GM21528 (cell line): Measurements from ENCODE around the gene DTNA.

Experiments used
- ATAC-seq: cut with Tn5 transposase; IDR thresholded peaks from one replicate; pipeline ENCODE4 v1.9.1; 2021; ENCODE audit warnings: mild to moderate bottlenecking, moderate library complexity; ENCODE audit not compliant: unreplicated experiment, low FRiP score

Gene DTNA

DNA sequence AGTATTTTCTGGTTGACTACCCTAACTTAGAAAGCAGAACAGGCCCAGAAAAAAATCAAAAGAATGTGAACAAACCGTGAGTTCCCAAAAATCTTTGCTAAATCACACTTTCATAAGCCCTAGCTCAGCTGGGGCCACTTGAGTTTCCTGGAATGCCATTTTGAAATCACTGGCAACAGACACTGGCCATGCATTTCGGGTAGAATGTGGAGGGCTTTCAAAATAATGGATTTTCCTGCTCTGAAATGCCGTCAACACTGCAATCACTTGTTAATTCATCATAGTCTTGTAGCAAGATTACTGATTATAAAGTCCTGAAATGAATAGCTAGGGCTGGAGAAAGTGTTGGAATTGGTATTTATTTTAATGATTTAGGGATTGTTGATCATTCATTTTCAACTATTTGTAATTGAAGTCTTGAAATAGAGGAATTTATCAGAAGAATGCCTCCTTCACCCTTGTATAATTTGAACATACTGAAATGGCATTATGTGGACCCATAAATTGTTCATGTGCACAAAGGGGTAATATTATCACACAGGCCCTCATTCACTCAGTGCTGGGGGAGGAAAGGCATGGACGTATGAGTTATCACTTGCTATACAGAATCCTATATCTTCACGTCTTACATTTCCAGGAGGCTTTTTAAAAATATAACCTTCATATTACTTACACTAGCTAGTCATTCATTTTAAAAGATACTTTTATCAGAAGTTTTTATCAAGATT lies 134.8 kb downstream of the DTNA start:
- ATAC-seq: no peak

DNA sequence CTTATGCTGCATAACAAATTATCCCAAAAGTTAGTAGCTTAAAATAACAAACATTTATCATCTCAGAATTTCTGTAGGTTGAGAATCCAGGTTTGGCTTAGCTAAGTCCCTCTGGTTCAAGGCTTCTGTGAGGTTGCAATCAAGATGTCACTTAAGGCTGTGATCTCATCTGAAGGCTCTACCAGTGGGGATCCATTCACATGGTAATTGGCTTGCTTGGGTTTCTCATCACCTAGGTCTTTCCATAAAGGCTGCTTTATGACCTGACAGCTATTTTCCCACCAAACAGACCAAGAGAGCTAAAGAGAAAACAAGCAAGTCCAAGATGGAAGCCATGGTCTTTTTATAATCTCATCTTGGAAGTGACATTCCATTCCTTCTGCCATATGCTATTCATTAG lies 137.3 kb downstream of the DTNA start:
- no peak for ATAC-seq

DNA sequence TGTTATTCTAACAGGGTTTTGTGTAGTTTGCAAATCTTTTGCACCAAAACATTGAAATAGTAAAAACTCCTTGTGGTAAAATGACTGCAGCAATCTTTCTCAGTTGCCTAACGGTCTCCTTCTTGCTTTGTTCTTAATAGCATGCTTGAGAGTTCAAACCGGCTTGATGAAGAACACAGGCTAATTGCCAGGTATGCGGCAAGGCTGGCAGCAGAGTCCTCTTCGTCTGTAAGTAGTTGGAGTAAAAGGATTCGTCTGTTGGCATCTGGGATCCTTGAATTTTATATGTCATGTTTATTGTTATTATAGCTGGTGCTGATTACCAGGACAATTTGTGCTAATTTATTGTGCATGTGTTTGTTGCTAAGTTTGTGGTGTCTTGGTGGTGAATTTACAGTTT lies 138.1 kb downstream of the DTNA start:
- no peak for ATAC-seq

- no peak for ATAC-seq
Observed at GRCh38 chr18:34848695-34849094, 138.6 kb downstream of the DTNA start.

- ATAC-seq: no peak
Observed at GRCh38 chr18:34857320-34857719, 147.2 kb downstream of the DTNA start.

DNA sequence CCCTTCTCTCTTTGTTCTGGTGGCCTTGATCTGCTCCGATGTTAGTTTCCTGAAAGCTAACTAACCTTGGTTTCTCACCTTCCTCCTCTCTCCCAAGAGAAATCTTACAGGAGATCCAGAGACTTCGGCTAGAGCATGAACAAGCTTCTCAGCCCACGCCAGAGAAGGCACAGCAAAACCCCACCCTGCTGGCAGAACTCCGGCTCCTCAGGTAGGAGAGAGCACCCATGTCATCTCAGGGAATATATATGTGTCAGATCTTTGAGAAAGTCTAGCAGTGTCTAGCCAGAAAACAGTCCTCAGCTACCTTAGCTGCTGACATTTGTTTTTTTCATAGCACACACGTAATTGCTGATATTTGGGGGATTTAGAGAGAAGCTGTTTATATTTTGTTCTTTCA lies 148.1 kb downstream of the DTNA start:
- no peak for ATAC-seq

DNA sequence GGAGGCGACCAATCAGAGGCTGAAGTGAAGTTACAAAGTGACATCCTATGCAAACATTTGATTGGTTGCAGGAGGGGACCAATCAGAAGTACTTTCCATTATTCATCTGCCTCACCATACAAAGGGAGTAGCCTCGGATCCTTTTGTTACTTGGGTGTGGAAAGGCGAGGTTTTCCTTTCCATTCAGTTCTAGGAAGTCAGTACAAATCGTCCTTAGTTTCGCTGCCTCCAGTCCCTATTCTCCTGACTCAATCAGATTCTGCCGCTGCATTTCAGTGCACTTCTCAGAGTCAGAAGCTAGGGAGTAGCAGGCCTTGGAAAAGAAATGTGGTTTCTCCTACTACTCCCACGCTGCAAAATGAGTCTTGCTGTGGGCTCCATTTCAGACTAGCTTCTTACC lies 149.4 kb downstream of the DTNA start:
- no peak for ATAC-seq

DNA sequence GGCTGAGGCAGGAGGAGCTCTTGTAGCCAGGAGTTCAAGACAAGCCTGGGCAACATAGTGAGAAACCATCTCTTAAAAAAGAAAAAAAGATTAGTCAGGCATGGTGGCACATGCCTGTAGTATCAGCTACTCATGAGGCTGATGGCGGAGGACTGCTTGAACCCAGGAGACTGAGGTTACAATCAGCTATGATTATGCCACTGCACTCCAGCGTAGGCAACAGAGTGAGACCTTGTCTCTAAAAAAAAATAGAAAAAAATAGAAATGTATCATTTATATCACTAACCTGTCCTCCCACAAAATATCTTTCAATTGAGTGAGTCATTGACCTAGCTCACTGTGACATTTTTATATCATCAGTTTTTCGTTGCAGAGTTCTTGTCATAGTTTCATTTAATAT lies 152.5 kb downstream of the DTNA start:
- ATAC-seq: no peak

- no peak for ATAC-seq
Observed at GRCh38 chr18:34863702-34864101, 153.6 kb downstream of the DTNA start.

GRCh38 chr18:34864836-34865497 lies 154.9 kb downstream of the DTNA start:
- no peak for ATAC-seq

GRCh38 chr18:34866310-34866709 lies 156.2 kb downstream of the DTNA start:
- no peak for ATAC-seq

GRCh38 chr18:34866739-34867138 lies 156.6 kb downstream of the DTNA start:
- ATAC-seq: no peak

- no peak for ATAC-seq
Observed at GRCh38 chr18:34867520-34867919, 157.4 kb downstream of the DTNA start.

GRCh38 chr18:34870555-34871310 lies 160.6 kb downstream of the DTNA start:
- ATAC-seq: no peak

GRCh38 chr18:34871435-34871834 lies 161.3 kb downstream of the DTNA start:
- ATAC-seq: no peak

- no peak for ATAC-seq
Observed at GRCh38 chr18:34872066-34872465, 162.0 kb downstream of the DTNA start.

- no peak for ATAC-seq
Observed at GRCh38 chr18:34873986-34874580, 164.0 kb downstream of the DTNA start.

DNA sequence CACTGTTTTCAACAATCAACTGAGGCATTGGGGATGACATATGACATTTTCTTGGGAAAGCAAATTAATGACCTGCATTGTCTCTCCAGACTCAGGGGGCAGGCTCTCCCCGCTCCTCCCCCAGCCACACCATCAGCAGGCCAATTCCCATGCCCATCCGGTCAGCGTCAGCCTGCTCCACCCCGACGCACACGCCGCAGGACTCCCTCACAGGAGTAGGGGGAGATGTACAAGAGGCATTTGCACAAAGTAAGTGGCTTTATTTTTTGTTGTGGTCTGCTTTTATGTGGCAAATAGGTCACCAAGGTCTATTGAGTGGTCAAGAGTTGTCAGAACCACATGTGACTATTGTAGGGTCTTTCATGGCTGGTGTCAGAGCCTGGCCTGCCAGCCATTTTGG lies 165.1 kb downstream of the DTNA start:
- no peak for ATAC-seq

- no peak for ATAC-seq
Observed at GRCh38 chr18:34880403-34880802, 170.3 kb downstream of the DTNA start.

GRCh38 chr18:34880882-34881834 lies 171.1 kb downstream of the DTNA start:
- no peak for ATAC-seq
